HepG2 (cell line): ENCODE measurements around the gene ESYT2. TPM values are rescaled to one million over a fixed set of nuclear protein-coding genes. Genes with fewer than 3 reads are reported as not detected.
A peak's percentile ranks its signal among the peaks of the same experiment; 100 is the strongest.

Experiments
- BCL6 ChIP-seq: IDR thresholded peaks from 2 replicates; pipeline ENCODE4 v1.6.1; 2016; ENCODE audit warnings: missing genetic modification reagents, missing compliant biosample characterization
- CCDC6 ChIP-seq: sonication (generic); formaldehyde crosslinking; IDR thresholded peaks from 2 replicates; pipeline ENCODE4 v1.8.1; 2022; ENCODE audit warnings: mild to moderate bottlenecking, missing genetic modification reagents, moderate library complexity
- CENPX ChIP-seq: sonication (generic); formaldehyde crosslinking; IDR thresholded peaks from 2 replicates; pipeline ENCODE4 v1.9.0; 2021; ENCODE audit warnings: mild to moderate bottlenecking, missing genetic modification reagents, moderate library complexity
- HES4 ChIP-seq: sonication (generic); formaldehyde crosslinking; IDR thresholded peaks from 2 replicates; pipeline ENCODE4 v1.9.0; 2021; ENCODE audit warnings: mild to moderate bottlenecking, missing genetic modification reagents, borderline replicate concordance
- POLR2G ChIP-seq: fragments of 200-400 bp; formaldehyde crosslinking; IDR thresholded peaks from 2 replicates; pipeline ENCODE4 v1.6.1; 2018; ENCODE audit warnings: mild to moderate bottlenecking, low read depth, low read length, moderate library complexity
- RERE ChIP-seq: IDR thresholded peaks from 2 replicates; pipeline ENCODE4 v1.6.1; 2016; ENCODE audit warnings: low read depth, missing genetic modification reagents, missing compliant biosample characterization
- RNF219 ChIP-seq: sonication (generic); formaldehyde crosslinking; IDR thresholded peaks from 2 replicates; pipeline ENCODE4 v1.5.0; 2020; ENCODE audit warnings: mild to moderate bottlenecking, missing genetic modification reagents
- YEATS2 ChIP-seq: sonication (generic); formaldehyde crosslinking; IDR thresholded peaks from 2 replicates; pipeline ENCODE4 v1.4.0; 2020; ENCODE audit warnings: missing genetic modification reagents, borderline replicate concordance
- ZNF264 ChIP-seq: sonication (generic); formaldehyde crosslinking; IDR thresholded peaks from 2 replicates; pipeline ENCODE4 v1.4.0; 2020; ENCODE audit warnings: missing genetic modification reagents
- ZNF513 ChIP-seq: sonication (generic); formaldehyde crosslinking; conservative IDR thresholded peaks from 2 replicates; pipeline ENCODE4 v1.5.0; 2020; ENCODE audit warnings: missing genetic modification reagents
- polyA plus RNA-seq, 8 experiments: library from polyadenylated mRNA; depleted of rRNA in 3 of 8; stranded (reverse) in 7 of 8; unstranded in 1 of 8; fragments of >200 nt; fragmentation: Illumina TruSeq in 4 of 8; extraction: Trizol in 4 of 8; gene quantifications; 2 replicates each; pipeline versions ENCODE4 v1.2.1 to v1.2.3, GENCODE V29; 2011 to 2016; ENCODE audit warnings: low read depth in 4 of 8, missing spikeins in 1 of 8, mixed read lengths in 1 of 8; ENCODE audit not compliant: insufficient read depth in 1 of 8
- total RNA-seq, 5 experiments: library from RNA; depleted of rRNA; stranded (reverse); fragments of >200 nt; fragmentation: Illumina TruSeq; extraction: Trizol; gene quantifications; 2 replicates each; pipeline ENCODE4 v1.2.3, GENCODE V29; 2016; ENCODE audit warnings: low read depth in 1 of 5
- TF ChIP-seq, protein P1 (sequence below): sonication (generic); formaldehyde crosslinking; IDR thresholded peaks from 2 replicates; pipeline ENCODE4 v1.5.1; 2020; ENCODE audit warnings: mild to moderate bottlenecking, missing genetic modification reagents
- TF ChIP-seq, protein P2 (sequence below), 2 experiments: sonication (generic) in 1 of 2; formaldehyde crosslinking in 1 of 2; IDR thresholded peaks; 2 replicates each; pipeline versions ENCODE4 v1.5.1 to v1.6.1; 2011 to 2020; ENCODE audit warnings: borderline replicate concordance in 1 of 2, low read depth in 1 of 2, low read length in 1 of 2, mild to moderate bottlenecking in 1 of 2, missing genetic modification reagents in 1 of 2, moderate library complexity in 1 of 2

Gene ESYT2
- total and polyA plus RNA-seq, 2 of the 13 experiments (the other 11 are each of a cell fraction or from before 2014, with no cell fraction given), result 28.5 to 37.3 TPM

DNA sequence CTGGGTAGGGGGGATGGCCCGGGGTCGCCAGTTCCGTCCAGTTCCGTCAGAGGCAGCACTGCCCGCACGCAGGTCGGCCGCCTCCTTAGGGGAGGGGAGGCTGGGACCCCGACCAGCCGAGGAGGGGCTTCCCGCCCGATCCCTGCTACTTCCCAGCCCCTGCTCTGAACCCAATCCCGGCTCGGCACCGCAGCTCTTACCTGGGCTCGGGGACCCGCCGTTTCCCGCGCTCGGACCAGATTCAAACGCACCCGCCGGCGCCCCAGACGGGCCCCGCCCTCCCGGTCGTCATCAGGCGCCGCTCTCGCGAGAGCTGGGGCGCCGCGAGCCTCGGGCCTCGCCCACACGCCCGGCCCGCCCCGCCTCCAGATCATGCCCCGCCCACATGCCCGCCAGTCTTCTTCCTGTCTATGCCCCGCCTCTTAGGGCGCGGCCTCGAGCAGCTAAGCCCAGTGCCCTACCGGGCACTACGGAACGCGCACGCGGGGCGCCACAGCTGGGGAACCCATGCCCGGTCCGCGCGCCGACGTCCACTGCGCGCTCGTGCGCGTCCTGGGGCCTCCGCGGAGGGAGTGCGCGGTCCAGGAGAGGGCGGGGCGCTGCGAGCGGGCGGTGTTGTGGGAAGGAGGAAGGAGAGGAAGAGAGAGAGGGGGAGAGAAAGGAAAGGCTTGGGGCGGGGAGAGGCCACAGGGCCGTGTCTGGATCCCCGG, 124.6 kb downstream of the ESYT2 start, which contains the start of gene NCAPG2 (continued):
- no peak for TF ChIP-seq RERE (CRISPR knock-in tag)
- no peak for TF ChIP-seq HES4 (CRISPR knock-in tag)
- no peak for TF ChIP-seq BCL6 (CRISPR knock-in tag)
- peak; percentile 77 for TF ChIP-seq YEATS2 (CRISPR knock-in tag)
- TF ChIP-seq, protein P1, sequence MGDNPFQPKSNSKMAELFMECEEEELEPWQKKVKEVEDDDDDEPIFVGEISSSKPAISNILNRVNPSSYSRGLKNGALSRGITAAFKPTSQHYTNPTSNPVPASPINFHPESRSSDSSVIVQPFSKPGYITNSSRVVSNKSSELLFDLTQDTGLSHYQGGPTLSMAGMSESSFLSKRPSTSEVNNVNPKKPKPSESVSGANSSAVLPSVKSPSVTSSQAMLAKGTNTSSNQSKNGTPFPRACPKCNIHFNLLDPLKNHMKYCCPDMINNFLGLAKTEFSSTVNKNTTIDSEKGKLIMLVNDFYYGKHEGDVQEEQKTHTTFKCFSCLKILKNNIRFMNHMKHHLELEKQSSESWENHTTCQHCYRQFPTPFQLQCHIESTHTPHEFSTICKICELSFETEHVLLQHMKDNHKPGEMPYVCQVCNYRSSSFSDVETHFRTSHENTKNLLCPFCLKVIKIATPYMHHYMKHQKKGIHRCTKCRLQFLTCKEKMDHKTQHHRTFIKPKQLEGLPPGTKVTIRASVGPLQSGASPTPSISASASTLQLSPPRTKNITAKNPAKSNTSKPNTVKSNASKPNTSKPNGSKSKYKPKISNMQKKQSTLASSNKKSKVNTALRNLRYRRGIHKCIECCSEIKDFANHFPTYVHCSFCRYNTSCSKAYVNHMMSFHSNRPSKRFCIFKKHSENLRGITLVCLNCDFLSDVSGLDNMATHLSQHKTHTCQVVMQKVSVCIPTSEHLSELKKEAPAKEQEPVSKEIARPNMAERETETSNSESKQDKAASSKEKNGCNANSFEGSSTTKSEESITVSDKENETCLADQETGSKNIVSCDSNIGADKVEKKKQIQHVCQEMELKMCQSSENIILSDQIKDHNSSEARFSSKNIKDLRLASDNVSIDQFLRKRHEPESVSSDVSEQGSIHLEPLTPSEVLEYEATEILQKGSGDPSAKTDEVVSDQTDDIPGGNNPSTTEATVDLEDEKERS (CRISPR knock-in tag), result 0 out of 2 replicates have a peak, but pooled peaks have one; percentile 75
- TF ChIP-seq ZNF264 (CRISPR knock-in tag), result peak; percentile 57; the same call in 1 of the 2 replicates
- TF ChIP-seq POLR2G, result peak; percentile 84
- TF ChIP-seq RNF219 (CRISPR knock-in tag), result no peak
- TF ChIP-seq, protein P2, sequence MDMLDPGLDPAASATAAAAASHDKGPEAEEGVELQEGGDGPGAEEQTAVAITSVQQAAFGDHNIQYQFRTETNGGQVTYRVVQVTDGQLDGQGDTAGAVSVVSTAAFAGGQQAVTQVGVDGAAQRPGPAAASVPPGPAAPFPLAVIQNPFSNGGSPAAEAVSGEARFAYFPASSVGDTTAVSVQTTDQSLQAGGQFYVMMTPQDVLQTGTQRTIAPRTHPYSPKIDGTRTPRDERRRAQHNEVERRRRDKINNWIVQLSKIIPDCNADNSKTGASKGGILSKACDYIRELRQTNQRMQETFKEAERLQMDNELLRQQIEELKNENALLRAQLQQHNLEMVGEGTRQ (IDR thresholded peaks at IDR 0.05; ENCODE audit: low read depth, low read length), result no peak
- TF ChIP-seq, protein P2 (CRISPR knock-in tag; IDR thresholded peaks at IDR 0.05; ENCODE audit: borderline replicate concordance), result no peak
- peak; percentile 59; the same call in 1 of the 2 replicates for TF ChIP-seq CCDC6 (CRISPR knock-in tag)
- no peak for TF ChIP-seq ZNF513
- TF ChIP-seq CENPX (CRISPR knock-in tag), result no peak
